Psoas muscle (tissue), 8 donors: Measurements from ENCODE around the gene RGS17. TPM values are rescaled to one million over a fixed set of nuclear protein-coding genes. Genes with fewer than 3 reads are reported as not detected.

Experiments
- ATAC-seq, 4 donors: fragments of 200-7000 bp; cut with Tn5 transposase; one replicate each; pipeline ENCODE4 v1.9.1; 2020; ENCODE audit warnings: moderate library complexity in 3 of 4, mild to moderate bottlenecking in 2 of 4
- DNase-seq, 2 donors: peaks; one replicate each; pipeline ENCODE4 v3.0.0-alpha.2; 2020
- H3K27ac ChIP-seq: fragments of 200-600 bp; one replicate; pipeline ENCODE4 v1.8.0; 2022
- H3K27me3 ChIP-seq, 3 donors: fragments of 200-600 bp in 1 of 3; one replicate each; pipeline versions ENCODE4 v1.6.1 to v1.8.0; 2013 to 2022; ENCODE audit warnings: low read length in 2 of 3, mild to moderate bottlenecking in 2 of 3, moderate library complexity in 1 of 3; ENCODE audit not compliant: insufficient read depth in 3 of 3
- H3K36me3 ChIP-seq, 2 donors: fragments of 200-600 bp in 1 of 2; one replicate each; pipeline versions ENCODE4 v1.6.1 to v1.8.0; 2013 to 2022; ENCODE audit warnings: low read depth in 1 of 2, mild to moderate bottlenecking in 1 of 2, moderate library complexity in 1 of 2; ENCODE audit not compliant: insufficient read depth in 1 of 2
- H3K4me1 ChIP-seq: fragments of 200-600 bp; one replicate; pipeline ENCODE4 v1.8.0; 2022
- H3K4me3 ChIP-seq: fragments of 200-600 bp; one replicate; pipeline ENCODE4 v1.8.0; 2022; ENCODE audit warnings: mild to moderate bottlenecking
- H3K9me3 ChIP-seq: fragments of 200-600 bp; one replicate; pipeline ENCODE4 v1.8.0; 2022
- CTCF ChIP-seq: fragments of 200-600 bp; IDR thresholded peaks from one replicate; pipeline ENCODE4 v1.8.0; 2022; ENCODE audit warnings: antibody characterized with exemption
- WGBS, 3 donors: extraction: QIAGEN DNeasy Blood & Tissue Kit; methylation state at CpG; one replicate each; pipeline versions ENCODE4 v1.1.6 to v1.1.7; 2013; 5-methylcytosine and 5-hydroxymethylcytosine counted together
- intact Hi-C, 2 donors: fragments of 100-400 bp; cut with DNase I; formaldehyde crosslinking; loops; one replicate each; pipeline versions ENCODE4 v1.11.0 to v1.14.2; 2022
- polyA plus RNA-seq, 3 donors: library from polyadenylated mRNA; stranded (reverse); fragments of 200-250 nt; gene quantifications; one replicate each; pipeline ENCODE4 v1.2.3, GENCODE V29; 2013
- total RNA-seq, 4 donors: library from RNA; stranded (reverse); fragmentation: NEBNext Ultra II Directional in 2 of 4; extraction: Animal tissue kit (Norgen Biotek cat#: 25700) in 2 of 4; gene quantifications; one replicate each; pipeline versions ENCODE4 v1.2.1 to v1.2.4, GENCODE V29; 2021 to 2023
- donor health status: healthy with polysubstance abuse.
- donor health status: DM: no; HTN: no; CAD: no; lungs with moderate emphysema.
- donor health status: Bipolar disorder and iron deficiency.
- donor health status: healthy.
- donor health status: DM: yes; HTN: yes; CAD: no.
- donor health status: DM: no; HTN: no; CAD: no.
- donor health status: DM: no; HTN: no; CAD: no.
- donor health status: DM: yes; HTN: yes; CAD: no.

The RGS17 gene
- total and polyA plus RNA-seq, 7 donors = 0.01 to 0.27 (median 0.15) TPM; not detected in 3

- ATAC-seq (no peak), DNase-seq (no peak)
- Histone ChIP-seq H3K4me1 (no peaks in the 10 kb centered on the region), H3K27ac (no peak overlapping the region), H3K9me3 (no peaks in the 10 kb centered on the region), H3K27me3 (no peaks in the 10 kb centered on the region), H3K36me3 (no peaks in the 10 kb centered on the region), H3K4me3 (no peak overlapping the region)
- intact Hi-C loops = no loop called here
- no peak for TF ChIP-seq CTCF
- WGBS, 3 donors = 55 to 61% (median 59%) methylated on average over 4 of the region's 4 CpGs
These were observed 72.2 kb downstream of the RGS17 start for GRCh38 chr6:153058909-153059308.

- no peak for ATAC-seq
- DNase-seq = no peak
- Histone ChIP-seq H3K4me3 (no peak overlapping the region), H3K4me1 (no peaks in the 10 kb centered on the region), H3K9me3 (no peaks in the 10 kb centered on the region), H3K27ac (no peak overlapping the region), H3K27me3 (no peaks in the 10 kb centered on the region), H3K36me3 (no peaks in the 10 kb centered on the region)
- intact Hi-C loops = no loop called here
- no peak for TF ChIP-seq CTCF
- 67 to 87% (median 83%) methylated on average over 4 of the region's 4 CpGs for WGBS, 3 donors
These were observed 72.8 kb downstream of the RGS17 start for GRCh38 chr6:153058291-153058690.

- TF ChIP-seq CTCF = no peak
- WGBS, 3 donors = 66 to 79% (median 75%) methylated on average over 2 of the region's 2 CpGs
- no peak for ATAC-seq
These were observed 74.8 kb downstream of the RGS17 start for GRCh38 chr6:153056308-153056707.

GRCh38 chr6:153051801-153052200, 79.3 kb downstream of the RGS17 start:
- H3K9me3 ChIP-seq = no peaks in the 10 kb centered on the region
- intact Hi-C loops = no loop called here
- H3K4me1 ChIP-seq = no peaks in the 10 kb centered on the region
- no peak overlapping the region for H3K4me3 ChIP-seq
- no peak overlapping the region for H3K27ac ChIP-seq
- DNase-seq (no peak), ATAC-seq (no peak)
- TF ChIP-seq CTCF = no peak
- no peaks in the 10 kb centered on the region for H3K36me3 ChIP-seq
- H3K27me3 ChIP-seq = no peaks in the 10 kb centered on the region

More at GRCh38 chr6:153056308-153056707, 74.8 kb downstream of the RGS17 start:
- no peak for DNase-seq
- Histone ChIP-seq H3K27me3 (no peaks in the 10 kb centered on the region), H3K4me3 (no peak overlapping the region), H3K36me3 (no peaks in the 10 kb centered on the region), H3K9me3 (no peaks in the 10 kb centered on the region), H3K4me1 (no peaks in the 10 kb centered on the region), H3K27ac (no peak overlapping the region)
- intact Hi-C loops = no loop called here

GRCh38 chr6:153048631-153049030, 82.5 kb downstream of the RGS17 start:
- Histone ChIP-seq H3K4me1 (peaks cover 6% of the 10 kb centered on the region), H3K4me3 (no peak overlapping the region), H3K9me3 (no peaks in the 10 kb centered on the region), H3K36me3 (no peaks in the 10 kb centered on the region), H3K27me3 (no peaks in the 10 kb centered on the region), H3K27ac (no peak overlapping the region)
- no peak for TF ChIP-seq CTCF
- DNase-seq (no peak), ATAC-seq (no peak)
- intact Hi-C loops = no loop called here
- WGBS, 3 donors = 94 to 95% (median 95%) methylated on average over 3 of the region's 3 CpGs
